NT2/D1 (cell line): ENCODE results near the gene JAKMIP3.
"Not testable (repeated sequence)": the region's sequence is repeated elsewhere in the genome, so short reads cannot be mapped to it uniquely, and the experiment has no call there.

Experiments
- SUZ12 ChIP-seq: IDR thresholded peaks from 2 replicates; pipeline ENCODE4 v1.6.1; 2011; ENCODE audit not compliant: insufficient read length, insufficient read depth; ENCODE audit errors: extremely low read depth
- YY1 ChIP-seq: IDR thresholded peaks from 2 replicates; pipeline ENCODE4 v1.6.1; 2011; ENCODE audit not compliant: insufficient read length, insufficient read depth
- ZNF274 ChIP-seq: IDR thresholded peaks from 2 replicates; pipeline ENCODE4 v1.6.1; 2011; ENCODE audit warnings: mild to moderate bottlenecking, low read depth, low read length

- TF ChIP-seq SUZ12, YY1, ZNF274: not testable (repeated sequence)
Measured at GRCh38 chr10:132093236-132093635, 27.5 kb downstream of the JAKMIP3 start.
